ENCODE measurements around the gene SEL1L3.

SEL1L3 gene

DNA sequence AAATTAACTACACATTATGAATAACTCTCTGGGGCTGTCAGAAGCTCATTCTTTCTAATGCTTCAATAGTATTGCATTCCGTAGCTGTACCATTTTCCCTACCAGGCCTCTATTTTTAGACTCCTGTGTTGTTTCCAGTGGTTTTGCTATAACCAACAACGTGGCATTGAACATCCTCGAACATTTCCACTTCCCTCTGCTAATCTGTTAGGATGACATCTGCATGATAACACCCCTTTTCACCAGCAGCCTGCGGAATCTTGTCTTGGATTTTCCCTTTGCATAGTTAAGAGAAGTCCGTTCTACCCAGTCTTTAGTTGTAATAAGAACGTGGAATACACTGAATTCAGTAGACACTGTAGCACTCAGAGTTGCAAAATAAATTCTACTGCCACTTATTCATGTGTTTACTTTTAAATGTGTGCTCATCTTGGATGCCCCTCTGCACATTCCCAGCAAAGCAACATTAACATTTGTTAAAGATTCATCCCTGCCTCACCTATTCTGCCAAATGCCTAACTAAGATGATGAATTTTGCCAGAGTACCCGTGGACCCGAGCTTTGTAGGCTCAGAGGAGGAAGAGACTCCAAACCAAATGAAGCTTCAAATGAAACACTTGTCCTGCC lies 55.6 kb downstream of the SEL1L3 start:
- Histone ChIP-seq H3K9me3 (ENCODE audit: severe bottlenecking) (no peaks in the 10 kb centered on the region), H3K36me3 (peaks cover 14% of the 10 kb centered on the region), H3K4me3 (ENCODE audit: low read depth, low read length) (no peak overlapping the region), H3K27ac (no peak overlapping the region), H3K27me3 (ENCODE audit: insufficient read depth, low read depth, severe bottlenecking) (no peaks in the 10 kb centered on the region)
- TF ChIP-seq, protein P1, sequence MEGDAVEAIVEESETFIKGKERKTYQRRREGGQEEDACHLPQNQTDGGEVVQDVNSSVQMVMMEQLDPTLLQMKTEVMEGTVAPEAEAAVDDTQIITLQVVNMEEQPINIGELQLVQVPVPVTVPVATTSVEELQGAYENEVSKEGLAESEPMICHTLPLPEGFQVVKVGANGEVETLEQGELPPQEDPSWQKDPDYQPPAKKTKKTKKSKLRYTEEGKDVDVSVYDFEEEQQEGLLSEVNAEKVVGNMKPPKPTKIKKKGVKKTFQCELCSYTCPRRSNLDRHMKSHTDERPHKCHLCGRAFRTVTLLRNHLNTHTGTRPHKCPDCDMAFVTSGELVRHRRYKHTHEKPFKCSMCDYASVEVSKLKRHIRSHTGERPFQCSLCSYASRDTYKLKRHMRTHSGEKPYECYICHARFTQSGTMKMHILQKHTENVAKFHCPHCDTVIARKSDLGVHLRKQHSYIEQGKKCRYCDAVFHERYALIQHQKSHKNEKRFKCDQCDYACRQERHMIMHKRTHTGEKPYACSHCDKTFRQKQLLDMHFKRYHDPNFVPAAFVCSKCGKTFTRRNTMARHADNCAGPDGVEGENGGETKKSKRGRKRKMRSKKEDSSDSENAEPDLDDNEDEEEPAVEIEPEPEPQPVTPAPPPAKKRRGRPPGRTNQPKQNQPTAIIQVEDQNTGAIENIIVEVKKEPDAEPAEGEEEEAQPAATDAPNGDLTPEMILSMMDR (IDR thresholded peaks at IDR 0.05; ENCODE audit: low read depth, low read length), result no peak
- DNase-seq, result no peak

- no peak overlapping the region for H3K27ac ChIP-seq
- no peaks in the 10 kb centered on the region for H3K9me3 ChIP-seq (ENCODE audit: severe bottlenecking)
- H3K36me3 ChIP-seq, result peaks cover 20% of the 10 kb centered on the region
- TF ChIP-seq, protein P1 (IDR thresholded peaks at IDR 0.05; ENCODE audit: low read depth, low read length), result no peak
- DNase-seq, result no peak
- H3K27me3 ChIP-seq (ENCODE audit: insufficient read depth, low read depth, severe bottlenecking), result no peaks in the 10 kb centered on the region
- no peak overlapping the region for H3K4me3 ChIP-seq (ENCODE audit: low read depth, low read length)
Measured at GRCh38 chr4:25805255-25805860, 57.4 kb downstream of the SEL1L3 start.

DNA sequence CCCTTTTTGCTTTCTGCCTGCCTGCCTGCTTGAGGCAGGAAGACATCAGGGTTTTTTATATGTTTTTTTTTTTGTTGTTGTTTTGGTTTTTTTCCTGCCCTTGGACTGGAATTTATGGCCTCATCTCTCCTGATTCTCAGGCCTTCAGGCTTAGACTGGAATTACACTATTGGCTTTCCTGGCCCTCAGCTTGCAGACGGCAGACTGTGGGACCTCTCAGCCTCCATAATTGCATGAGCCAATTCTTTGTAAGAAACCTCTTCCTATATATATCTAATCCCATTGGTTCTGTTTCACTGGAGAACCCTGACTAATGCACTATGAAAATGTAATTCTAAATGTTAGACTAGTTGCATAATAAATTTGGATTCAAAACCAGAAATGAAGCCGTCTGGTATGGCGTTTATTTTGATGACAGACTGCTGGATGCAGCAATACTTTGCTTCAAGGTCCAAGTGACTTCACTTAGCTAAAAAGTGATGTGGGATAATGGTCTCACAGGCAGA lies 59.0 kb downstream of the SEL1L3 start:
- no peaks in the 10 kb centered on the region for H3K9me3 ChIP-seq (ENCODE audit: severe bottlenecking)
- no peak for DNase-seq
- no peak overlapping the region for H3K4me3 ChIP-seq (ENCODE audit: low read depth, low read length)
- H3K27me3 ChIP-seq (ENCODE audit: insufficient read depth, low read depth, severe bottlenecking), result no peaks in the 10 kb centered on the region
- peaks cover 23% of the 10 kb centered on the region for H3K36me3 ChIP-seq
- TF ChIP-seq, protein P1 (IDR thresholded peaks at IDR 0.05; ENCODE audit: low read depth, low read length), result no peak
- H3K27ac ChIP-seq, result no peak overlapping the region

DNA sequence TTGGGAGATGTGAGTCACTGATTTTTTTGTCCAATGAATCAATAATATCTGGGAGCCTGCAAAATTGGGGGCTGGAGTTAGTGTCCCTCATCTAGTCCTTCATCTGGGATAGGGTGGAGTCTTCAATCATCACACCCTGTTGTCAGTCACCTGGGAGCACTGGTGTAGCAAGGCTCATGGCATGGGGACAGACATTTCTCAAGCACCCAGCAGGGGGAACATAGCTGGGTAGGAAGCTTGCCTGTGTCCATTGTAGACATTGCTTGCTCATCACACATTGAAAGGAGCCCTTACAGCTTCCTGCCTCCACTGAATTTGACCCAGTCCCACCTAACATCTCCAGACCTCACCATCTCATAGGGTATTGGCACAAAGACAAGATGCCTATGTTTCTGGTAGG lies 61.2 kb downstream of the SEL1L3 start:
- Histone ChIP-seq H3K36me3 (peaks cover 34% of the 10 kb centered on the region), H3K4me3 (ENCODE audit: low read depth, low read length) (no peak overlapping the region), H3K9me3 (ENCODE audit: severe bottlenecking) (no peaks in the 10 kb centered on the region), H3K27me3 (ENCODE audit: insufficient read depth, low read depth, severe bottlenecking) (no peaks in the 10 kb centered on the region), H3K27ac (no peak overlapping the region)
- TF ChIP-seq, protein P1 (IDR thresholded peaks at IDR 0.05; ENCODE audit: low read depth, low read length), result no peak
- DNase-seq, result no peak

GRCh38 chr4:25800245-25800644 lies 62.5 kb downstream of the SEL1L3 start:
- H3K27me3 ChIP-seq (ENCODE audit: insufficient read depth, low read depth, severe bottlenecking), result no peaks in the 10 kb centered on the region
- H3K9me3 ChIP-seq (ENCODE audit: severe bottlenecking), result no peaks in the 10 kb centered on the region
- TF ChIP-seq, protein P1 (IDR thresholded peaks at IDR 0.05; ENCODE audit: low read depth, low read length), result no peak
- H3K27ac ChIP-seq, result peak overlapping the region; percentile 79
- no peak for DNase-seq
- peaks cover 34% of the 10 kb centered on the region for H3K36me3 ChIP-seq
- no peak overlapping the region for H3K4me3 ChIP-seq (ENCODE audit: low read depth, low read length)

All from WERI-Rb-1 (cell line).